Activated naive CD4-positive, alpha-beta T cell treated with anti-CD3 and anti-CD28 coated beads, Interleukin-2, amount 10 ng/mL, durations not matched to agents 7 days and 5 days (primary cell): ENCODE measurements around the gene KLHDC8B.
"Not testable (repeated sequence)": the region's sequence is repeated elsewhere in the genome, so short reads cannot be mapped to it uniquely, and the experiment has no call there.

Experiments used
- CTCF ChIA-PET: fragments of 350-600 bp; sonication (Branson Sonifier 250); formaldehyde crosslinking; loops from one replicate; lab custom pipeline; 2021; ENCODE audit warnings: antibody characterized with exemption; lab: Charles Lee
- DNase-seq: peaks from one replicate; pipeline ENCODE4 v3.0.0-alpha.2; 2020
- H3K27ac Mint-ChIP-seq: one replicate; pipeline ENCODE4 v1.8.0; 2021; ENCODE audit warnings: mild to moderate bottlenecking, moderate library complexity, mixed read lengths
- H3K27me3 Mint-ChIP-seq: one replicate; pipeline ENCODE4 v1.8.0; 2021; ENCODE audit warnings: mild to moderate bottlenecking, mixed read lengths
- H3K36me3 Mint-ChIP-seq: one replicate; pipeline ENCODE4 v1.8.0; 2021; ENCODE audit warnings: mixed read lengths
- H3K4me1 Mint-ChIP-seq: one replicate; pipeline ENCODE4 v1.8.0; 2021; ENCODE audit warnings: mixed read lengths
- H3K4me3 Mint-ChIP-seq: one replicate; pipeline ENCODE4 v1.8.0; 2021; ENCODE audit warnings: mild to moderate bottlenecking, moderate library complexity, mixed read lengths
- H3K9me3 Mint-ChIP-seq: one replicate; pipeline ENCODE4 v1.8.0; 2021; ENCODE audit warnings: mixed read lengths

KLHDC8B gene

GRCh38 chr3:49181351-49181750 lies 10.0 kb downstream of the KLHDC8B start:
- Mint-ChIP-seq H3K4me1 (peaks cover 2% of the 10 kb centered on the region), H3K4me3 (no peak overlapping the region), H3K36me3 (no peaks in the 10 kb centered on the region), H3K27me3 (peaks cover 37% of the 10 kb centered on the region), H3K9me3 (no peaks in the 10 kb centered on the region), H3K27ac (no peak overlapping the region)
- CTCF ChIA-PET, result interaction anchor here (0.7 to 1.5 kb wide), 3 partner anchors 8 to 11 kb away, joined by 3 to 4 read pairs (median 4); partner anchors contain the start of gene KLHDC8B
- DNase-seq, result no peak

DNA sequence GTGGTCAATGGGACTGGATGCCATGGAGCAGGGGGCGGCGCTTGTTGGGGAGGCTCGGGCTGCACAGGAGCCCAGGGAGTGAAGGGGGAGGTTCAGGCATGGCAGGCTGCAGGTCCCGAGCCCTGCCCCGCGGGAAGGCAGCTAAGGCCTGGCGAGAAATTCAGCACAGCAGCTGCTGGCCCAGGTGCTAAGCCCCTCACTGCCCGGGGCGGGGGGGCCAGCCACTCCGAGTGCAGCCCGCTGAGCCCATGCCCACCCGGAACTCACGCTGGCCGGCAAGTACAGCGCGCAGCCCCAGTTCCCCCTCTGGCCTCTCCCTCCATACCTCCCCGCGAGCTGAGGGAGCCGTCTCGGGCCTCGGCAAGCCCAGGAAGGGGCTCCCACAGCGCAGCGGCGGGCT lies 11.3 kb downstream of the KLHDC8B start:
- Mint-ChIP-seq H3K36me3 (no peaks in the 10 kb centered on the region), H3K4me1 (peaks cover 6% of the 10 kb centered on the region), H3K9me3 (no peaks in the 10 kb centered on the region), H3K4me3 (no peak overlapping the region), H3K27ac (no peak overlapping the region), H3K27me3 (peaks cover 36% of the 10 kb centered on the region)
- no peak for DNase-seq
- CTCF ChIA-PET, result interaction anchor here (1.2 to 1.6 kb wide), 3 partner anchors 11 to 13 kb away, joined by 4 read pairs; partner anchors contain the start of gene KLHDC8B

DNA sequence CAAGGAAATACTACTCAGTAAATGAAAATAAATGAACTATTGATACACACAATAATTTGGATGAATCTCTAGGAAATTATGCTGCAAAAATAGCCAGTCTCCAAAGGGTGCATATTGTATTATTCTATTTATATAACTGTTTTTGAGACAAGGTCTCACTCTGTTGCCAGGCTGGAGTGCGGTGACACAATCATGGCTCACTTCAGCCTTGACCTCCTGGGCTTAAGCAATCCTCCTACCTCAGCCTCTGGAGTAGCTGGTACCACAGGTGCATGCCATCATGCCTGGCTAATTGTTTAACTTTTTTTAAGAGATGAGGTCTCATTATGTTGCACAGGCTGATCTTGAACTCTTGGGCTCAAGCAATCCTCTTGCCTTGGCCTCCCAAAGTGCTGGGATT lies 12.5 kb downstream of the KLHDC8B start:
- no peaks in the 10 kb centered on the region for H3K36me3 Mint-ChIP-seq
- peaks cover 35% of the 10 kb centered on the region for H3K27me3 Mint-ChIP-seq
- no peak for DNase-seq
- no peak overlapping the region for H3K4me3 Mint-ChIP-seq
- no peak overlapping the region for H3K27ac Mint-ChIP-seq
- CTCF ChIA-PET, result interaction anchor here (1.6 kb wide), 1 partner anchor 13 kb away, joined by 4 read pairs; no protein-coding TSS in a partner anchor
- peaks cover 6% of the 10 kb centered on the region for H3K4me1 Mint-ChIP-seq
- no peaks in the 10 kb centered on the region for H3K9me3 Mint-ChIP-seq

DNA sequence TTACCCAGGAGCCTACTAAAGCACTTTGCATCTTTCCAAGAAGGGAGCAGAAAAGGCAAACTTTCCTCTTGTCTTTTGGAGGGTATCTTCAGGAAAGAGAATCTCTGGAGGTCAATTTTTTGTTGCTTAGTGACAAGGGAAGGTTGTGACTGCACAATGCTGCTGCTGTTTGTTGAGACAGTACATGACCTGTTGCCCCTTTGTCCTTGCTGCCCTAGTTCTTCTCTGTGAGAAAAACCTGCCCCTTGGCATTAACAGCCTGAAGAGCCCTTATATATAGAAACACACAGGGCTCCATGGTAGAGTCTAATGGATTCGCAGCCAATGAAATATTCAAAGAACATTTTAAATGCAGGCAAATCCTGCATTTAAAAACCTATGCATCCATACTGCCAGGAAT lies 20.3 kb downstream of the KLHDC8B start:
- no peak overlapping the region for H3K4me3 Mint-ChIP-seq
- no peak for DNase-seq
- CTCF ChIA-PET, result no interaction called here
- H3K36me3 Mint-ChIP-seq, result no peaks in the 10 kb centered on the region
- no peak overlapping the region for H3K27ac Mint-ChIP-seq
- peaks cover 4% of the 10 kb centered on the region for H3K4me1 Mint-ChIP-seq
- H3K27me3 Mint-ChIP-seq, result peaks cover 31% of the 10 kb centered on the region
- H3K9me3 Mint-ChIP-seq, result no peaks in the 10 kb centered on the region

DNA sequence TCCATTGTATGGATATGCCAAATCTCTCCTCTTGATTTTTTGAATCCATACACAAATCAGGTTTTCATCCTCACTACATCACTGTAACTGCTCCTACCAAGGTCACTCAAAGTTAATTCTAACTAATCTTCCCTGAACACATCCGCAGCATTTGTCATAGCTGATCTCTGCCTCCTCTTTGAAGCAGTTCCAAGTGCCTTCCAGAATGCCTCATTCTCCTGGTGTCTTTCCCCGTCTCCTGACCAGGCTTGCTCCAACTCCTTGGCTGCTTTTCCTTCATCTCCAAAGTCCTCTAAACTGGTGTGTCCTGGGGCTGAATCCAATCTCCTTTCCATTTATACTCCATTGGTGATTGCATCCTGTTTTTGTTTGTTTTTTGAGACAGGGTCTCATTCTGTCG lies 26.8 kb downstream of the KLHDC8B start:
- Mint-ChIP-seq H3K9me3 (no peaks in the 10 kb centered on the region), H3K27me3 (peaks cover 22% of the 10 kb centered on the region), H3K36me3 (no peaks in the 10 kb centered on the region), H3K4me1 (no peaks in the 10 kb centered on the region), H3K4me3 (no peak overlapping the region), H3K27ac (no peak overlapping the region)
- CTCF ChIA-PET, result no interaction called here
- no peak for DNase-seq

DNA sequence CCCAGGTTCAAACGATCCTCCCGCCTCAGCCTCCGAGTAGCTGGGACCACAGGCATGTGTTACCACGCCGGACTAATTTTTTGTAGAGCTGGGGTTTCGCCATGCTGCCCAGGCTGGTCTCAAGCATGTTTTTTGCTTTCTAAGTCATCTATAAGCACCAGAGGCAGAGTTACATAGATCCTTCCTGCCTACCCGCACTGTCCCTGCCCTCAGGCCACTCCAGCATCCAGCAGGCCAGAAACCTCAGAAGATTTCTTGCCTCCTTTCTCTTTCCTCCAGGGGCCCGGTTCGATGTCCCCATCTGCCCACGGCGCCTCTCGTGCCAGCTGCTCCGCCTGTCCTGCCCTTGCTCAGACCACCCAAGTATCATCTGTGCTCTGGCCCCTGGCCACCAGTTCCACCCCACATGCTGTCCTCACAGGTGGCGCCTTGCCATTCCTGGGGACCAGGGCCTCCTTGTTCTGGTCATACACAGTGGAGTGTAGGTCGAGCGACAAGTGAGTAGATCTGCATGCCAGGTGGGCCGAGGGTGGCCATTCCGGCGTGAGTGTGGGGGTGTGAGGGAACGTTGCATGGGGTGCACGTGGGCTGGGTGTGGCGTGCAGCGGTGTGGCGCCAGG lies 27.3 kb downstream of the KLHDC8B start:
- Mint-ChIP-seq H3K4me1 (no peaks in the 10 kb centered on the region), H3K4me3 (no peak overlapping the region), H3K27ac (no peak overlapping the region), H3K9me3 (no peaks in the 10 kb centered on the region), H3K27me3 (peaks cover 22% of the 10 kb centered on the region), H3K36me3 (no peaks in the 10 kb centered on the region)
- no peak for DNase-seq
- CTCF ChIA-PET, result no interaction called here

DNA sequence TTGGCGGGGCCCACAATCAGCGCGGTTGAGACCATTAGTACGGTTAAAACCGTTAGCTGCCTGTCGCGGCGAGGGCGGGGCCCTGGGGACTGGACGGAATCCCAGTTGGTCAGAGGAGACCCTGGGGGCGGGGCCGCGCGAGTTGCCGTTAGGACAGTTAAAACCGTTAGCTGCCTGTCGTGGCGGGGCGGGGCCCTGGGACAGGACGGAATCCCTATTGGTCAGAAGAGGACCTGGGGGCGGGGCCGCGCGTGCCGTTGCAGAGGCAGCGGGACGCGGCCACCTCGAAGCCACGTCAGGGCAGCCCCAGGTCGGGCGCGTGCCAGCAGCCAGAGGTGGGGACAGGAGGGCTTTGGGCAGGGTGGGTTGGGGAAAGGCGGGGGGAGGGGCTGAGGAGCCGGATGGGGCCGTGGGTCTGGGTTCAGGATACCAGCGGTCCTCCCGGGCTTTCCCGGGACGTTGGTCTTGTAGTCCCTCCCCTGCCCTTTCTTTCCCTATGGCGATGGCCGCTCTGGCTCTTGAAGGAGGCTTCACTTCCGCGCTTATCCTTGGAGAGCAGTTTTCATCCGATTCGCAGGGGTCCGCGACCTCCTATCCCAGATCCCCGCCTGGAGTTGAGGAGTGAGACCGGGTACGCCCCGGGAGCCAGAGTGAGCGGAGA lies 28.0 kb downstream of the KLHDC8B start:
- H3K36me3 Mint-ChIP-seq, result no peaks in the 10 kb centered on the region
- H3K27me3 Mint-ChIP-seq, result peaks cover 23% of the 10 kb centered on the region
- no peak overlapping the region for H3K27ac Mint-ChIP-seq
- no peaks in the 10 kb centered on the region for H3K9me3 Mint-ChIP-seq
- no peak for DNase-seq
- H3K4me3 Mint-ChIP-seq, result no peak overlapping the region
- H3K4me1 Mint-ChIP-seq, result no peaks in the 10 kb centered on the region
- CTCF ChIA-PET, result no interaction called here

- no peak for DNase-seq
- Mint-ChIP-seq H3K27me3 (peaks cover 25% of the 10 kb centered on the region), H3K4me3 (no peak overlapping the region), H3K4me1 (no peaks in the 10 kb centered on the region), H3K36me3 (no peaks in the 10 kb centered on the region), H3K9me3 (no peaks in the 10 kb centered on the region), H3K27ac (no peak overlapping the region)
- CTCF ChIA-PET, result no interaction called here
Observed at GRCh38 chr3:49199900-49200281, 28.5 kb downstream of the KLHDC8B start.

- Mint-ChIP-seq H3K27ac (no peak overlapping the region), H3K4me1 (no peaks in the 10 kb centered on the region), H3K27me3 (peaks cover 10% of the 10 kb centered on the region), H3K36me3 (no peaks in the 10 kb centered on the region), H3K9me3 (no peaks in the 10 kb centered on the region), H3K4me3 (no peak overlapping the region)
- DNase-seq, result no peak
- CTCF ChIA-PET, result no interaction called here
Observed at GRCh38 chr3:49213541-49213943, 42.1 kb downstream of the KLHDC8B start.

DNA sequence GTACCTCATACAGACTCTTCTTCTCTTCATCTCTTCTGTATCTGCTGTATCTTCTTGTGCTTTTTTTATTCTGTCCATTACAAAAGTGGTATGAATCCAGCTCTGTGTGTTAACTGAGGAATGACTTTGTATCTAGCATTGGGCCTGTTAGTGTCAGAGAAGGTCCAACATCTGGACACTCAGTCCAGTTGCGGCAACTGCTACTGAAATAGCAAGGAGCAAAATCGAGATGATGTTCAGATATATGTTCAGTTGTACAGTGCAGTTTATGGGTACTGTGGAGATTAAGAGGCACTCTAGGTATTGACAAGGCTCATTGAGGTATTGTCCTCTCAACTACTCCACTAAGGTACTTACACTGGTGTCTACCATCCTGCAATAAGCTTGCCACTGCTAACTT lies 42.6 kb downstream of the KLHDC8B start:
- CTCF ChIA-PET, result no interaction called here
- Mint-ChIP-seq H3K4me1 (no peaks in the 10 kb centered on the region), H3K9me3 (no peaks in the 10 kb centered on the region), H3K27ac (no peak overlapping the region), H3K27me3 (peaks cover 10% of the 10 kb centered on the region), H3K36me3 (no peaks in the 10 kb centered on the region), H3K4me3 (no peak overlapping the region)
- no peak for DNase-seq

GRCh38 chr3:49216687-49217086 lies 45.3 kb downstream of the KLHDC8B start:
- H3K4me1 Mint-ChIP-seq, H3K4me3 Mint-ChIP-seq, DNase-seq, H3K36me3 Mint-ChIP-seq, H3K27ac Mint-ChIP-seq, CTCF ChIA-PET, H3K9me3 Mint-ChIP-seq: not testable (repeated sequence)
- peaks cover 14% of the 10 kb centered on the region for H3K27me3 Mint-ChIP-seq

DNA sequence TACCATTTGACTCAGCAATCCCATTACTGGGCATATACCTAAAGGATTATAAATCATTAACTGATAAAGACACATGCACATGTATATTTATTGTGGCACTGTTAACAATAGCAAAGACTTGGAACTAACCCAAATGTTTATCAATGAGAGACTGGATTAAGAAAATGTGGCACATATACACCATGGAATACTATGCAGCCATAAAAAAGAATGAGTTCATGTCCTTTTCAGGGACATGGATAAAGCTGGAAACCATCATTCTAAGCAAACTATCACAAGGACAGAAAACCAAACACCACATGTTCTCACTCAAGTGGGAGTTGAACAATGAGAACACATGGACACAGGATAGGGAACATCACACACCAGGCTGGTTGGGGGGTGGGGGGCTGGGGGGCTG lies 45.7 kb downstream of the KLHDC8B start:
- H3K36me3 Mint-ChIP-seq, DNase-seq, H3K9me3 Mint-ChIP-seq, H3K27ac Mint-ChIP-seq, CTCF ChIA-PET, H3K4me1 Mint-ChIP-seq, H3K4me3 Mint-ChIP-seq: not testable (repeated sequence)
- H3K27me3 Mint-ChIP-seq, result peaks cover 14% of the 10 kb centered on the region

DNA sequence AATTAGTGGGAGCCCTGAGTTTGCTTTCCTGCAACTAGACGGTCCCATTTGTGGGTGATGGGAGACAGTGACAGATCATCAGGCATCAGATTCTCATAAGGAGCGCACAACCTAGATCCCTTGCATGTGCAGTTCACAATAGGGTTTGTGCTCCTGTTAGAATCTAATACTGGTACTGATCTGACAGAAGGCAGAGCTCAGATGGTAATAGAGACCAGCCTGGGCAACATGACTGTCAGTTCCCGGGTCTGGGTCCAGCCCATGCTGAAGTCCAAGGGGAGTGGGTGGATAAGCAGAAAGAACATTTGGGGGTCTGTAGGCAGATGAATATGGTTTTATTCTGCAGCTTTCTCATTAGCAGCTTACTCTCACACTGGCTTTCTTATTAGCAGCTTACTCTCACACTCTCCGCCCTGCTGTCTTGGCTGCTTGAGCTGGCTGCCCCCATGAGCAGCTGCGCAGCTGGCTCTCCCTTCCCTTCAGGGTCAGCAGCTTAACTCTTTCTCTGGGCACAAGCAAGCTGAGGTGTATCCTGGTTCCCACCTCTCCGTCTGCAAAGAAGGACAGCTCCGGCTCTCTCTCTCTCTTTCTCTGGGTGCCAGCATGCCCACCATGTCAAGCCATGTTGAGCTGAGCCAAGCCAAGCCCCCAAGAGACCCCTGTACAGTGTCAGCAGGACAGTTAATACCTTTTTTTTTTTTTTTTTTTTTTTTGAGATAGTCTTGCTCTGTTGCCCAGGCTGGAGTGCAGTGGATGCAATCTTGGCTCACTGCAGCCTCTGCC lies 46.5 kb downstream of the KLHDC8B start:
- CTCF ChIA-PET, result no interaction called here
- peaks cover 10% of the 10 kb centered on the region for H3K27me3 Mint-ChIP-seq
- no peak overlapping the region for H3K27ac Mint-ChIP-seq
- H3K4me3 Mint-ChIP-seq, result no peak overlapping the region
- no peak for DNase-seq
- H3K9me3 Mint-ChIP-seq, result peaks cover 9% of the 10 kb centered on the region
- no peaks in the 10 kb centered on the region for H3K36me3 Mint-ChIP-seq
- no peaks in the 10 kb centered on the region for H3K4me1 Mint-ChIP-seq

DNA sequence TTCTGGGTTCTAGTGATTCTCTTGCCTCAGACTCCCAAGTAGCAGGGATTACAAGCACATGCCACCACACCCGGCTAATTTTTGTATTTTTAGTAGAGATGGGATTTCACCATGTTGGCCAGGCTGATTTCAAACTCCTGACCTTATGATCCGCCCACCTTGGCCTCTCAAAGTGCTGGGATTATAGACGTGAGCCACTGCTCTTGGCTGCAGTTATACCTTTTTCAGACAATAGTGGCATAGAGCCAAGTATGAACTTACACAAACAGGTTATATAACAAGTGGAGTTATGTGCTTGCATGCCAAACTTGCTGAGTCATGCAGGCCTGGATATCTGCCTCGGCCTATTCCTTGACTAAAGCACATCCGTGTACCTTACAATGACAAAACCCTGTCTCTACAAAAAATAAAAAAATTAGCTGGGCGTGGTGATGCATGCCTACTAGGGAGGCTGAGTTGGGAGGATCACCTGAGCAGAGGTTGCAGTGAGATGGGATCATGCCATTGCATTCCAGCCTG lies 47.1 kb downstream of the KLHDC8B start:
- DNase-seq, H3K9me3 Mint-ChIP-seq, H3K27me3 Mint-ChIP-seq, H3K27ac Mint-ChIP-seq, CTCF ChIA-PET, H3K4me3 Mint-ChIP-seq, H3K4me1 Mint-ChIP-seq, H3K36me3 Mint-ChIP-seq: not testable (repeated sequence)
